Heart left ventricle (tissue), 16 donors: ENCODE results near the gene BMERB1. TPM values are rescaled to one million over a fixed set of nuclear protein-coding genes. Genes with fewer than 3 reads are reported as not detected.

ENCODE experiments used
- ATAC-seq, 4 donors: fragments of 200-7000 bp; cut with Tn5 transposase; one replicate each; pipeline ENCODE4 v1.9.1; 2020 to 2022; ENCODE audit warnings: moderate library complexity in 4 of 4, mild to moderate bottlenecking in 3 of 4, moderate number of reproducible peaks in 1 of 4
- DNase-seq, 5 donors: peaks; one replicate each; pipeline ENCODE4 v3.0.0-alpha.2; 2020
- H3K27ac ChIP-seq, 12 donors: fragments of 200-600 bp; sonication (generic) in 4 of 12; one replicate each; pipeline versions ENCODE4 v1.5.0 to v1.8.0; 2016 to 2022; ENCODE audit warnings: mild to moderate bottlenecking in 2 of 12
- H3K27me3 ChIP-seq, 9 donors: fragments of 200-600 bp; sonication (generic) in 2 of 9; one replicate each; pipeline versions ENCODE4 v1.5.1 to v1.8.0; 2016 to 2022; ENCODE audit warnings: mild to moderate bottlenecking in 3 of 9
- H3K36me3 ChIP-seq, 9 donors: fragments of 200-600 bp; sonication (generic) in 2 of 9; one replicate each; pipeline versions ENCODE4 v1.5.0 to v1.8.0; 2018 to 2022; ENCODE audit warnings: mild to moderate bottlenecking in 2 of 9
- H3K4me1 ChIP-seq, 12 donors: fragments of 200-600 bp; sonication (generic) in 4 of 12; one replicate each; pipeline versions ENCODE4 v1.5.0 to v1.8.0; 2016 to 2022; ENCODE audit warnings: mild to moderate bottlenecking in 3 of 12
- H3K4me3 ChIP-seq, 12 donors: fragments of 200-600 bp; sonication (generic) in 4 of 12; one replicate each; pipeline versions ENCODE4 v1.5.0 to v1.8.0; 2017 to 2022; ENCODE audit warnings: mild to moderate bottlenecking in 9 of 12, moderate library complexity in 4 of 12
- H3K9me3 ChIP-seq, 12 donors: fragments of 200-600 bp; sonication (generic) in 4 of 12; one replicate each; pipeline versions ENCODE4 v1.5.0 to v1.8.0; 2016 to 2022; ENCODE audit warnings: mild to moderate bottlenecking in 1 of 12
- CTCF ChIP-seq, 12 donors: fragments of 200-600 bp; sonication (generic) in 4 of 12; IDR thresholded peaks; one replicate each; pipeline versions ENCODE4 v1.5.0 to v1.8.0; 2018 to 2022; ENCODE audit warnings: antibody characterized with exemption in 12 of 12, mild to moderate bottlenecking in 5 of 12
- POLR2A ChIP-seq, 2 donors: fragments of 450-650 bp; IDR thresholded peaks; one replicate each; pipeline ENCODE4 v1.6.1; 2017; ENCODE audit warnings: antibody characterized with exemption in 2 of 2, mild to moderate bottlenecking in 2 of 2, moderate library complexity in 2 of 2
- WGBS, 4 donors: extraction: QIAGEN DNeasy Blood & Tissue Kit in 2 of 4; methylation state at CpG; one replicate each; pipeline versions ENCODE4 v1.1.5 to v1.1.7; 2013 to 2018; 5-methylcytosine and 5-hydroxymethylcytosine counted together
- intact Hi-C, 10 donors: fragments of 100-400 bp; cut with DNase I; formaldehyde crosslinking; loops; one replicate each; pipeline versions ENCODE4 v1.11.1 to v1.14.2; 2022
- polyA plus RNA-seq, 2 donors: library from polyadenylated mRNA; stranded (reverse); fragments of 200-250 nt; gene quantifications; one replicate each; pipeline ENCODE4 v1.2.3, GENCODE V29; 2013
- total RNA-seq, 9 donors: library from RNA; depleted of rRNA in 2 of 9; stranded (reverse); fragments of >200 nt in 2 of 9; fragmentation: NEBNext Ultra II Directional in 3 of 9; extraction: Animal tissue kit (Norgen Biotek cat#: 25700) in 3 of 9; gene quantifications; one replicate each; pipeline versions ENCODE4 v1.1.0 to v1.2.4, GENCODE V29; 2016 to 2023
- donor health status: ischemic (EF 13 %, LVEDD 7.1; RV severe dilation, severe dysfunction).
- donor health status: healthy with polysubstance abuse.
- donor health status: DM: no; HTN: yes; CAD: no.
- donor health status: DM: no; HTN: no; CAD: no.
- donor health status: ischemic (EF 25% LVEDD 6.9; RV normal size, moderate dysfunction).
- donor health status: ischemic (EF 25% LVEDD 5.7; RV mildly dilated, moderate dysfunction).
- donor health status: healthy.
- donor health status: DM: yes; HTN: yes; CAD: no.
- donor health status: ischemic (EF 35%, LVEDD 5.7; RV mildly dilated, moderate dysfunction).
- donor health status: nonischemic (EF 11% LVEDD 7.7; RV severe dilation, severe dysfunction).
- donor health status: DM: yes; HTN: yes; CAD: no.
- donor health status: PGD.
- donor health status: ischemic (EF 29% LVEDD 5.4; RV normal size, mild dysfunction).
- donor health status: nonischemic (EF 23%, LVEDD 6.1; RV moderate dilation, normal function).

BMERB1 gene
- total and polyA plus RNA-seq, 11 donors, result 20.8 to 105 (median 70.5) TPM

- no peak overlapping the region for H3K4me3 ChIP-seq
- peaks cover 0 to 2% (median 0%) of the 10 kb centered on the region in 12 donors for H3K4me1 ChIP-seq
- intact Hi-C loops, result loop anchor here in 1 of 10 donors (10.0 kb wide), 1 partner anchor 85 kb away; no protein-coding TSS in a partner anchor
- no peak for DNase-seq
- H3K9me3 ChIP-seq, result no peaks in the 10 kb centered on the region
- H3K27me3 ChIP-seq, result no peaks in the 10 kb centered on the region
- no peak for ATAC-seq
- 83 to 90% (median 86%) methylated on average over 1 of the region's 1 CpG for WGBS, 4 donors
- no peak overlapping the region for H3K27ac ChIP-seq
- no peaks in the 10 kb centered on the region for H3K36me3 ChIP-seq
- no peak for TF ChIP-seq CTCF (IDR thresholded peaks at IDR 0.05)
- no peak for TF ChIP-seq POLR2A (IDR thresholded peaks at IDR 0.05)
Observed at GRCh38 chr16:15459791-15460190, 25.4 kb downstream of the BMERB1 start.

GRCh38 chr16:15460601-15461000 lies 26.2 kb downstream of the BMERB1 start:
- TF ChIP-seq CTCF (IDR thresholded peaks at IDR 0.05), result no peak
- TF ChIP-seq POLR2A (IDR thresholded peaks at IDR 0.05), result no peak
- Histone ChIP-seq H3K27me3 (no peaks in the 10 kb centered on the region), H3K4me1 (no peaks in the 10 kb centered on the region), H3K36me3 (no peaks in the 10 kb centered on the region), H3K4me3 (no peak overlapping the region), H3K27ac (no peak overlapping the region), H3K9me3 (no peaks in the 10 kb centered on the region)
- ATAC-seq (no peak), DNase-seq (no peak)
- intact Hi-C loops, result no loop called here
- 79 to 88% (median 80%) methylated on average over 3 of the region's 3 CpGs for WGBS, 4 donors

GRCh38 chr16:15461376-15461775 lies 27.0 kb downstream of the BMERB1 start:
- no peak overlapping the region for H3K27ac ChIP-seq

More at GRCh38 chr16:15461376-15461775, 27.0 kb downstream of the BMERB1 start:
- H3K36me3 ChIP-seq, result no peaks in the 10 kb centered on the region
- no peak overlapping the region for H3K4me3 ChIP-seq
- TF ChIP-seq POLR2A (IDR thresholded peaks at IDR 0.05) (no peak), CTCF (IDR thresholded peaks at IDR 0.05) (no peak)
- DNase-seq (no peak), ATAC-seq (no peak)
- H3K9me3 ChIP-seq, result peaks cover 0 to 3% (median 0%) of the 10 kb centered on the region in 12 donors
- no peaks in the 10 kb centered on the region for H3K27me3 ChIP-seq
- H3K4me1 ChIP-seq, result no peaks in the 10 kb centered on the region
- intact Hi-C loops, result no loop called here
- 90 to 94% (median 91%) methylated on average over 6 of the region's 6 CpGs for WGBS, 4 donors
